ENCODE data around the gene OMG.

GRCh38 chr17:31291820-31292219, 5.2 kb downstream of the OMG start:
- TF ChIP-seq CTCF (conservative IDR thresholded peaks at IDR 0.05 in 1 of 2, IDR thresholded peaks at IDR 0.05 in 1 of 2; ENCODE audit: low read depth in 1 of 2, low read length in 2 of 2): no peak
- TF ChIP-seq EZH2 (IDR thresholded peaks at IDR 0.05; ENCODE audit: low read length, missing control alignments): no peak
